HG03103 (cell line): ENCODE measurements around the gene DNAI1.

Source experiments
- ATAC-seq: cut with Tn5 transposase; IDR thresholded peaks from one replicate; pipeline ENCODE4 v1.9.1; 2021; ENCODE audit warnings: low read depth; ENCODE audit not compliant: unreplicated experiment

Gene DNAI1

DNA sequence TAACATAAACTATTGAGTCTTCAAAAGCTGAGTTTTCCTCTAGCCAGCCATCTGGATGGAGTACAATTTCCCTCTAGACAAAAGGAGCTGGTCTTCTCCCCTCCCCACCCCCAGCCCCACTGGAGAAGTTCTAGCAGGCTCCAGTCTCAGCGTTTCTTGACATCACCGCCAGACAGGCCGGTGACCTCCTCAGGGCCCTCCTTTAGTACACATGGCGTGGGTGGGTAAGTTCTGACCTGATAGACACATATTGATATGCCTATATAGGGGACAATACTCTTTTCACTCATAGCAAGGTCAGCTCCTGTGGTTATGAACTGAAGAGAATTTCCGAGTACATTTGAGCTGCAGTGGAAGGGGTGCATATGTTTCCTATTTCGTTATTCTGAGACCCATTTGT is 27.2 kb downstream of the DNAI1 start:
- no peak for ATAC-seq

DNA sequence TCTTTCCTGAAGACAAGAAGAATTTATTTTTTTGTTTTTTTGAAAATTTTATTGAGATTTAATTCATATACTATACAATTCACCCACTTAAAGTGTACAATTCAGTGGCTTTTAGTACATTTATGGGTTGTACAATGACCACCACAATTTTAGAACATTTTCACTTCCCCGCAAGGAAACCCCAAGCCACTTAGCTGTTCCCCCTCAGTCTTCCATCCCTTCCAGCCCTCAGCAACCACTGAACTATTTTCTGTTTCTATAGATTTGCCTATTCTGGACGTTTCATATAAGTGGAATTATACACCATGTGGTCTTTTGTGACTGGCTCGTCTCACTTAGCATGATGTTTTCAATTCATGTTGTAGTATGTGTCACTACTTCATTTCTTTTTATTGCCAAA is 28.0 kb downstream of the DNAI1 start:
- ATAC-seq, result no peak

DNA sequence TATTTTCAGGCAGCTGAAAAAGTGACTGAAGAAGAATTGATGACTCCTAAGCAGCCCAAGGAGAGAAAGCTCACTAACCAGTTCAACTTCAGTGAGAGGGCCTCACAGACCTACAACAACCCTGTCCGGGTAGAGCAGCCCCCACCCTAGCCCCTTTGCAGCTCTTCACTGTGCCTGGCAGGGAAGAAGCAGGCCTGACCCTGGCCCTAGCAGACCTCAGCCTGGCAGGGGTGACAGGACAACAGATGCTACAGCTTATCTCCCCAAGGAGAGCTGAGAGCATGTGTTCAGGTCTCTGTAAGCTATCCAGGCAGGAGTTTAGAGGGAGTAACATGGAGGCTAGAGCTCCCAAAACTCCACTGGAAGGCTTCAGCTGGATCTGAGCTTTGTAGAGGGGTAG is 31.8 kb downstream of the DNAI1 start:
- no peak for ATAC-seq

DNA sequence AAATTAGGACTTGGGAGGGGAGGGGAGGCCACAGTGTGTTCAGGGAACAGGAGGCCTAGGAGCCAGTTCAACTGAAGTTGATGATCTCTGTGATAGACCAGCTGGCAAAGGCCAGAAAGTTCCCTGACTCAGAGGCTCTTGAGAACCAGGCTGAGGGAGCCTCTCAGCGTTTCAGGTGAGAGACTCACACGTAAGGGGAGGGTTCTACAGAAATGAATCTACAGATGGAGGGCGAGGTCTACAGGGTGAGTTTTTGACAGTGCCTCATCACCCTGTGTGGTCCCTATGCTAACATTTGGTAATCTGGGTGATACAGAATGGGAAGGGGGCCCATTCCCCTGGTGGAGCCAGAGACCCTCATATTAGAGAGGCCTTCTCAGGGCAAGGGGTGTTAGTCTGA is 32.2 kb downstream of the DNAI1 start:
- ATAC-seq, result no peak

DNA sequence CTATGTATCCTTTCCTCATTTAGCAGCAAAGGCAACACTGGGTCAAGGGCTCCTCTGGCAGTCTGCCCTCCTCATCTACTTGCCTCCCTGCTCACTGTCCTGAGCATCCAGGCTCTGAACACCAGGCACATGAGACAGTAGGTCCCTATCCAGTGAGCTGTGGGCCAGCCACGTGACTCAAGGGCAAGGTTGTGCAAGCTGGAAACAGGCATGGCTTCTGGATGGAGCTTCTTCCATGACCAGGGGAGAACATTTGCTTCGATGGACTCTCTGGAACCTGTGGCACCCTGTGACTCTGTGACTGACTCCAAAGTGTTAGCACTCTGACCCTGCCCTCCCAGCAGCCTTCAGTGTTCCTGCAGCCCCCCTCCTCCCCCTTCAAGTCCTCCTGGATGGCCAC is 33.0 kb downstream of the DNAI1 start:
- no peak for ATAC-seq

DNA sequence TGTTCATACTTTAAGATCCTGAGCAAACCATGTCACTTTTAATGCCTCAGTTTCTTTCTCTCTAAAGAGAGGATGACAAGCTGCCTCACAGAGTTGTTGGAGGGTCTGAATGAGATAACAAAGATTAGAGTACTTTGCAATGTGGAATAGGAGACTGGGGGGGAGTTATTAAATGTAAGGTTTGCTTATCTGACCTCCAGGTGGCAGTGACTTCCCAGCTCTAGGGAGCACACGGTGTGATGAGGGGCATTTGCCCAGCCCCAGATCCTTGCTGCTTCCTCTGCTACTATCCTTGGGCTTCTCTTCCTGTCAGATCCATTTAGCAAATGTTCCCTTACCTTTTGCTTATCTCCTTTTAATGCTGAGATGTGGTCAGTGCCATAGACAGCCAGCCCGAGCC is 33.4 kb downstream of the DNAI1 start:
- no peak for ATAC-seq

DNA sequence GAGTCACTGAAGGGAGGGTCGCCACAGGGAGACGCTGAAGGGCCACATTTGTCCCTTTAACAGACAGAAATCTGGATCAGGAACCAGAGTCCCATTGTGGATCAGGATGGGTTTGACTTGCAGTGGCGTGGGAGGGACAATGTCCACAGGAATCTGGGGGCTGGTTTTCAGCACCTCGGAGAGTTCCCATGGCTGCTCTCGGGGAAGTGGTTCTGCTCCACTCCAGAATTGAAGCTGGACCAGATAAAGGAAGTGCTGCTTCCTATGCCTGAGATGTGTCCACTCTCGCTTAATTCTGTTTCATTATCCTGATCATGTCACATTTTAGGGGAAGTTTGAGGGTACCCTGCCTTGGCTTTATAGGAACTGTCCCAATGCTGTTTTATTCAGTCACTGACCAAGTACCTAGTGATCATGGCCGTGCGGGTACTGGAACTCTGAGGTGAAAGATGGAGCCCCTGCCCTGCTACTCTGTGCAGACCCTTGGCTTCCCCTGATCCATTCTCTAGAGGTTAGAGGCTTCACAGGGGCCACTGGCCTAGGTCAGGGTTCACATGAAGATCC is 35.4 kb downstream of the DNAI1 start:
- no peak for ATAC-seq

DNA sequence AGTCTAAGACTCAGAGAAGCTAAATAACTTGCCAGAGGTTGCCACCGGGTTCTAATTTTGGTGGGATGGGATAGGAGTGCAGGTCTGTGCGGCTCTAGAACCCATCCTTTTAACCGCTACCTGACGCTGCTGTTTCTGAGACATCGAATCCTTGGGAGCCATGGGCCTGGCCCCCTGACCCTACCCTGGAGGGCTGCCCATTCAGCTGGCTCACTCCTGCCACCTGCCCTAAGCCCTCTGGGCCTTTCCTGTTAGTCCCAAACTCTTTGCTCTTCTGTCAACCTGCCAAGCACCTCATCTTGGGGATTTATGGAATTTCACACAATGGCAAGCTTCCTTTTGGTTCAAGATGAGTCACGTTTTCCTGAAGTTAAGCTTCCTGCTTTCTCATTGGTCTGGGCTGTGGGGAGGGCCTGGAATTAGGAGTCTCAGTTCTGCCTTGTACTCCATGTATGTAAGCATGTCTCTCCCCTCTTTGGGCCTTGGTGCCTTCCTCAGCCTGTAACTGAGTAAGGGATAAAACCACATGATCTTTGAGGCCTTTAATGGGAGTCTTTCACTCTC is 37.6 kb downstream of the DNAI1 start:
- ATAC-seq, result no peak

DNA sequence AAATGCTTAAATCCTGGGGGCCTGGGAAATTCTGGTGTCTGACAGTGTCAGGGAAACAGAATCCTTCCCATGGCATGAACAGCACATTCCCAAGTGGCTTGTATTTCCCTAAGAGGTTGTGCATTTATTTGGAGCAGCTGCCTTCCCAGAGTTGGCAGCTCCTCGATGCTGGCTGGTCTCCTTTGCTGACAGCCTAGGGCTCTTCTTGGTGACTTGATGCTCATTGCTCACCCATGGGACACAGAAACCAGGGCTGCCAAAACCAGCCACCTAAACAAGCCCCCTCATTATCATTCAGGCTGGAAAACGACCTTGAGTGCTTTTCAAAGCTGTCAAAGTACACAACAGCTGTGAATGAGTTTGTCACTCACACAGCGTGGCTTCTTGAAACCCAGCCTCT is 39.9 kb downstream of the DNAI1 start:
- ATAC-seq, result no peak

DNA sequence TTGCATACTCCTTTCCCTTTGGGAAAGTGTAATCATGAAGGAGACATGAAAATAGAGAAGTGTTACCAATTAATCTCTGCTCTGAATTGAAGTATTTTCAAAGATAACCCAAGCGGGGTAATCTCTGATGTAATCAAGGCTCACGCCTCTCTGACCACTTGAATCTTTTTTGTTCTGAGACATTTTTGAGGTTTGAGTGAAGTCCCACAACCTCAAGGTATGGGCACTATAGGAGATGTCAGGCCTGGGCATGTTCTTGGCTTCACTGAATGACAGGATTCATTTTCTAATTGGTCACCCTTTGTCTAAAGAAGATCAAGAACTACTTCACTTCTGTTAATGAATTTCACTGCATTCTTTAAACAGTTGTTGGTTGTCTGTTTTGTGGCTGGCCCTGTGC is 40.5 kb downstream of the DNAI1 start:
- ATAC-seq, result no peak

DNA sequence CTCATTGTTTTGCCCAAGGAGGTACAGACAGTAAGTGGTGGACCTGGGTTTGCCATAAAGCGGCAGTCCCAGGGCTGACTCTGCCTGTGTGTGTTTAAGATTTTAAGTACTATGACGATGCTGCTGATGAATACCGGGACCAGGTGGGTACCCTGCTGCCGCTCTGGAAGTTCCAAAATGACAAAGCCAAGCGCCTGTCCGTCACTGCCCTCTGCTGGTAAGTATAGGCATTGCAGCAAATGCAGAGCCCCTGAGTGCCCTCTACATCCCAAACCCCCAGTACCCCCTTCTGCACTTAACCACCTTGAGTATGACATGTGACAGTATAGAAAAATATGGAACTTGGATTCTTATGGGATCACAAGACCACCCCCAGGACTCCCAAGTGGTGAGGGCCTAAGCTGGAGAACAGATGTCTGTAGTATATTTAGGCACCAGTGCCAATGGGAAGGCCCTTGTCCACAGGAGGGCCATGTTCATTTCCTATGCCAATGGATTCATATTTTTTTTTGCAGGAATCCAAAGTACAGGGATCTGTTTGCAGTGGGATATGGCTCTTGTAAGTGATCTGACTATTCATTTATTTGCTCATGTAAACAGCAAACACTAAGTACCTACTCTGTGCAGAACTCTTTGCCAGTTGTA is 42.1 kb downstream of the DNAI1 start:
- ATAC-seq, result no peak

DNA sequence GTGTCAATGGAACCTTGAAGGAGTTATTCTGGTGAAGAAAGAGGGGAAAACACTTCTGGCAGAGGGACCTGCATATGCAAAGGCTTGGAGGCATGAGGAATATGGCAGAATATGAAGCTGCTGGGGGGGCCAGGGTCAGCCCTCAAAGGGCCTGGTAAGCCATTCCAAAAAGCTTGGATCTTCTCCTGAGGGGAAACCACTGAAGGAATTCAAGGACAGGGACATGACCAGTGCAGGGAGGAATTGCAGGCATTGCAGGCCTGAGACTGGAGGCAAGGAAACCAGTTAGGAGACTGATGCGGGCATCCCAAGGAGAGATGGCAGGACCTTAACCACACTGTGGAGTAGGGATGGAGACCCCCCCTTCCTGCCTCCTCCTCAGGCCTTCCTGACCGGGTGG is 42.8 kb downstream of the DNAI1 start:
- ATAC-seq, result no peak

DNA sequence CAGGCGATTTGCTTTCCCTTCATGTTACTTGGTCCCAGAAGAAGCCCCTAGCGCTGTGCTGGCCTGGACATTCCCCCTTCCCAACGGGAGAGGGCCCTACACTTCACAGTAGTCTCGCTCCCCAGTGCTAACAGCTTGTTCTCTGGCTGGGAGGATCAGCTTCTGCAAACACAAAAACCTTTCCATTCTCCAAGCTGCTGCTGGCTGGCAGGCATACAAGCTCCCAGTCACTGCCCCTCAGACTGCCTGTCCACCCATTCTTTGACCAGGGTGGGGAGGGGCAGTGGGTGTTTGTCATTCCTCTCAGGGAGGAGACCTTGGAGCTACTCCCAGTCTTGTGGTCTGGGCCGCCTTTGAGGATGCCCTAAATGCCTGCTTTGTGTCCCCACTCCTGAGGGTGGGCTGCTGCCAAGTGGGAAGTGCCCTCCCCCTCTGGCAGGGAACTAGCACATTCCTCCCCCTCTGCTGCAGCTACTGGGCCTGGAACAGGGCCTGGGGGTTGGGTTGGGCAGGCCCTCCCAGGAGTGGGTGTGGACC is 43.4 kb downstream of the DNAI1 start:
- ATAC-seq, result no peak

DNA sequence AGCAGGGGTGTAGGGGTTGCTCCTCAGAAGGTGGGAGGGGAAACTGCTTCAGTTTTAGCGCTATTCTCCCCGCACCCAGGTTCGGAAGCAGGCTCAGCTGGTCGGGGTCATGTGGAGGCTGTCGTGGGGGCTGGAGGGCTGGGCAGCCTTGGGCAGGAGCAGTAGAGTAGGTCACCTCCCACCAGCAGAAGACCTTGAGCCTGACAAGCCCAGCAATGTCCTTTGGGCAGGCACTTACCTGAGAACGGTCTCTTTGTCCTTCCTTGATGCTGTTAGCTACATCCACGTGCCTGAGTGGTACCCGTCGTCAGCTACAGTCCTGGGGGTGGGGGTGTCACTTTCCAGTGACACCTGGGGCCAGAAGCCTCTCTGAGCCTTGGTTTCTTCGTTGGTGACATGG is 43.9 kb downstream of the DNAI1 start:
- no peak for ATAC-seq

DNA sequence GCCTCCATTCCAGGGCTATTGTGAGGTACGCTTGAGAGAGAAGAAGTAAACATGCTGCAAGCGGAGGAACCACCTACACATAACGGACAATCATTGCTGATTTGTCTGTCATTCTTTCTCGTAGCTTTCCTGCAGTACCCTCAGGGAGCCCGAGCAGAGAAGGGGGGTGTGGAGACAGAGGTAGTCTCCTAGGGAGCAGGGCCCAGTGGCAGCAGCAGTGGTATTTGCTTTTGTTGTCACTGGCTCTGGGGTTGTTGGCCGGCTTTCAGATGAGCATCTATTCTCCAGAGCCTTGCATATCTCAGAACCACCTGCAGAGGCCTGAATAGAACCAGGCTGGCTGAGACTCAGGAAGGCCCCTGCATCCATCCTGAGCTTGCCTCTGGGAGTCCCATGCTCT is 44.3 kb downstream of the DNAI1 start:
- ATAC-seq, result no peak

DNA sequence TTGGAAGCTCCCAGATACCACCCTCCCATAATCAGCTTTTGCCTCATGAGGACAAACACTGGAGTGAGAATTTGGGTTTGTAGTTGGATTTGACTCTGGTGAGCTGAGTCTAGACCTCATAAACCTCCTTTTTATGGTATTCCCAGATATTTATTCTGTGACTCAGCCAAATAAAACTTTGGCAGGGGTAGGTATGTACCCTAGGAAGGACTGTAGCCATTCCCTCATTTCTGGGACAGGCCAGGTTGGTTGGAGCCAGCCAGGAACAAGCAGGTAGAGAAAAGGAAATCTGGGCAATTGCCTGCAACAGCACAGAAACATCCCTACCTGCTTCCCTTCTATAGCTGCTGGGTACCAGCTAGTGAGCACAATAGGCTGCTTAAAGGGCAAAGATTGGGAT is 44.8 kb downstream of the DNAI1 start:
- ATAC-seq, result no peak

DNA sequence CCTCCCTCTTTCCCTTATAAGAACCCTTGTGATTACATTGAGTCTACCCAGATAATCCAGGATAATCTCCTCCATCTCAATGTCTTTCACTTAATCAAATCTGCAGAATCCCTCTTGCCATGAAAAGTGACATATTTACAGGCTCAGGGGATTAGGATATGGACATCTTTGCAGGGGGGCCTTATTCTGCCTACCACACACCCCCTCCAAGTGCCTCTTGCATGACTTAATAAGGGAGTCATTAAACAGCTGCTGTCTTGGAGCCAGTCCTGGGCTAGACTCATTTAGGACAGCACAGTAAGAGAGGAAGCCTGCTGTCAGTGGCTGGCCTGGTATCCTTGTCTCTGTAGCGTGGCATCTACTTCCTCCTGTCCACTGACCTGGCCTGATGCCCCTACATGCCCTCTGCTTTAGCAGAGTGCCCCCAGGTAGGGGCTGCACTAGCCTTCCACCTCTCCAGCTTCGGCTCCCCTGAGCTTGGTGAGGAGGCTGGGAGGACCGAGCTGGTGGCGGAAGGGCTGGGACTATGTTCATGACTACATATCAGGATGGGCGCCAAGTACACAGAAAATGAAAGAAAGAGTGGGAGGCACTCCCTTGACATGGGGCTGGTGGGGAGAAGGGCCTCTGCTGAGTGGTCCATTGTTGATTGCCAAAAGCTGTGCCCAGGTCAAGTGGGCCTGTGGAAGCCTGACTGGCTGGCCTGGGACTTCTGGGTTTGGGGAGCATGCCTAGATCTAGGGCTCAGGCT is 46.9 kb downstream of the DNAI1 start:
- ATAC-seq, result no peak

DNA sequence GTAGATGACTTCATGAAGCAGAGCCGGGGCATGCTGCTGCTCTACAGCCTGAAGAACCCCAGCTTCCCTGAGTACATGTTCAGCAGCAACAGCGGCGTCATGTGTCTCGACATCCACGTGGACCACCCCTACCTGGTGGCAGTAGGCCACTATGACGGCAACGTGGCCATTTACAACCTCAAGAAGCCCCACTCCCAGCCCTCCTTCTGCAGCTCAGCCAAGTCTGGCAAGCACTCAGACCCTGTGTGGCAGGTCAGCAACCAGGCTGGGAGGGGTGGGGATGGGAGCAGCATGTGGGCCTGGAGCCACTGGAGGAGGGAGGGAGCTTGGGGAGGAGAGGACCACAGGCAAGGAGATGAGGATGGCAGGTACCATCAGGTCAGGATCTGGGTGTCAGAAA is 48.0 kb downstream of the DNAI1 start:
- ATAC-seq, result no peak

DNA sequence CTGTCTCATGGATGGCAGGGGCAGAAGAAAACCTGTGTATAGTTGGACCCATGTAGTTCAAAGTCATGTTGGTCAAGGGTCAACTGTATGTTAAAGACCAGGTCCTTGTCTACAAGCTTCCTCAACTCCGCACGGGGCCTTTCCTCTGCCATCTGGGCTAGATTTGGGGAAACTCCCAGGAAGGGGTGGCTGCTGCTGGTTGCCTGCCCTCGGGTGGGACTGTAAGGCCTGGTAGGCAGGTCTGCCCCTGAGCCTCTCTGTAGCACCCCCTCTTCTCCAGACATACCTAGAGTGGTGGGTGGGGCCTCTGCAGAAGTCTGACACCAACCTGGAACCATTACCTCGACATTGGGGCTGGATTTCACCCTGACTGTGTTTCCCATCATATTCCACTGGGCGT is 49.0 kb downstream of the DNAI1 start:
- ATAC-seq, result no peak

DNA sequence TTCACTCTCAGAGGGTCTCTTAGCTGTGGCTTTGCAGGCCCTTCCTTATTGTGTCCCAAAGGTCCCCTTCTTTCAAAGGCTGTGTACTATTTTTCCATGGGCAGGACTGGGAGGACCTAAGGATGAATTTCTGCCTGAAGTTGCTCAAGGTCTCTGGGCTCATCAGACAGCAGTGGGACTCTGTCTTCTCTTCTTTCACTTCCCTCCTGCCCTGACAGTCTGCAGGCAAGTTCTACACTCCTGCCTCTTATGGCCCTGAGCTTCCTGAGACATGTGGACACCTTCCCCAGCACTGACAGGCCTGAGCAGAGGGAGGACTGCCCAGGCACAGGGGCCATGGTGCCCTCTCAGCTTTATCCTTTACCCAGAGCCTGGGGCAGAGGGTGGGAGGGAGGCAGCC is 49.4 kb downstream of the DNAI1 start:
- no peak for ATAC-seq

DNA sequence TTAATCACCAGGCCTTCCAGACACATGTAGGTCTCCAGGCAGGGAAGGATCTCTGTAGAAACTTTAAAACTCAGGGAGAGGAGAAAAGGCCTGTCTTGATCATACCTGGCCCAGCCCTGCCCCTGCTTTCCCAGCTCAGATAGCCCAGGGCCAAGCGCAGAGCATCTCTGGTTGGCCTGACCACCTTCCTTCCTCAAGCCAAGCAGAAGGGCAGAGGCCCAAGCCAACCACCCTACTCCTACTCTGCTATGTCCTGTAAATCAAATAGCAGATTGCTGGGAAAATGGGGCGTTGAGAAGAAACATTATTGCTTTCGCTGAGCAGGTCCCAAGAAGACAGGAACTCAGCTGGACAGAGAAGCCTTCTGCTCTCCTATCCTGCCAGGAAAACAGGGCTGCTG is 49.9 kb downstream of the DNAI1 start:
- ATAC-seq, result no peak

DNA sequence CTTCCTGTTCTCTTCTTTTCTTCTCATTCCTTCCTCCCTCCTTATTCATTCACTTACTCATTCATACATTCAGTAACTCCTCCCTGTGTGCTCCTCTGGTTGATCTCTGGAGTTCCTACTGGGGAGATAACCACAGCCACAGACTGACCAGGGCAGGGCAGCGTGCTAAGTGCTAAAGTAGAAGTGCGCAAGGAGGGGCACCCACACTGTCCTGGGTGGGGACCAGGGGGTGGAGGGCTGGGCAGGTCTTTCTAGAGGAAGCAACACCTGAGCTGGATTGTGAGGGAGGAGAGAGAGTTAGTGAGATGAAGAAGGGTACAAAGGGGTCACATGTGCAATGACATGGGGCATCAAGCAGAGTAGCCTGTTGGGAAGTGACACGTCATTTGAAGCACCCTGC is 50.3 kb downstream of the DNAI1 start:
- ATAC-seq, result no peak
